Measurements from ENCODE around the gene HTATSF1. TPM values are rescaled to one million over a fixed set of nuclear protein-coding genes. Genes with fewer than 3 reads are reported as not detected.

HTATSF1 gene
- total and polyA plus RNA-seq, 12 donors: 36.7 to 77.8 (median 62.1) TPM

DNA sequence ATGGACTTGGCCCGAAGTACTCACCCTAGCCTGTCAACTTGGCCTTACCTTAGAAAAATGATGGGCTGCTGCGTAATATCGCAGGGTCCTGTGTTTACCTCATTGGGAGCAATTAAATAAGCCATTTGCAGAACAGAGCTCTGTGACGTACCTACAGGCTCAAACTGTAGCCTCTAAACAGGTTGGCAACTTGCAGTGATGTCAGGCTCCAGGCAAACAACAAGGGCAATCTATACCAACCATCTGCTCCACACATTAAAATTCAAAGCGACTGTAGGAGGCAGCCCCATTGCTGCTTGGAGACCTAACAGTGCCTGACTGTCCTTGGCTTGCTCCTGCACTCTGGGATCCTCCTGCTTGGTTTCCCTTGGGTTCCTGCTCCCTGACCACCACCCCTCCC, 51.8 kb downstream of the HTATSF1 start:
- no peak overlapping the region for H3K4me3 ChIP-seq
- peaks cover 0 to 27% (median 0%) of the 10 kb centered on the region in 7 donors for H3K27me3 ChIP-seq
- WGBS, 2 donors: 95 to 98% methylated on average over 5 of the region's 5 CpGs
- no peaks in the 10 kb centered on the region for H3K36me3 ChIP-seq
- H3K9me3 ChIP-seq: no peaks in the 10 kb centered on the region
- H3K27ac ChIP-seq: no peak overlapping the region
- TF ChIP-seq, protein P1, sequence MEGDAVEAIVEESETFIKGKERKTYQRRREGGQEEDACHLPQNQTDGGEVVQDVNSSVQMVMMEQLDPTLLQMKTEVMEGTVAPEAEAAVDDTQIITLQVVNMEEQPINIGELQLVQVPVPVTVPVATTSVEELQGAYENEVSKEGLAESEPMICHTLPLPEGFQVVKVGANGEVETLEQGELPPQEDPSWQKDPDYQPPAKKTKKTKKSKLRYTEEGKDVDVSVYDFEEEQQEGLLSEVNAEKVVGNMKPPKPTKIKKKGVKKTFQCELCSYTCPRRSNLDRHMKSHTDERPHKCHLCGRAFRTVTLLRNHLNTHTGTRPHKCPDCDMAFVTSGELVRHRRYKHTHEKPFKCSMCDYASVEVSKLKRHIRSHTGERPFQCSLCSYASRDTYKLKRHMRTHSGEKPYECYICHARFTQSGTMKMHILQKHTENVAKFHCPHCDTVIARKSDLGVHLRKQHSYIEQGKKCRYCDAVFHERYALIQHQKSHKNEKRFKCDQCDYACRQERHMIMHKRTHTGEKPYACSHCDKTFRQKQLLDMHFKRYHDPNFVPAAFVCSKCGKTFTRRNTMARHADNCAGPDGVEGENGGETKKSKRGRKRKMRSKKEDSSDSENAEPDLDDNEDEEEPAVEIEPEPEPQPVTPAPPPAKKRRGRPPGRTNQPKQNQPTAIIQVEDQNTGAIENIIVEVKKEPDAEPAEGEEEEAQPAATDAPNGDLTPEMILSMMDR (IDR thresholded peaks at IDR 0.05): no peak
- no peaks in the 10 kb centered on the region for H3K4me1 ChIP-seq
- intact Hi-C loops (cut with DNase I): loop anchor here in 1 of 10 donors (5.0 kb wide), 1 partner anchor 863 kb away; no protein-coding TSS in a partner anchor
- DNase-seq (no peak), ATAC-seq (no peak)

DNA sequence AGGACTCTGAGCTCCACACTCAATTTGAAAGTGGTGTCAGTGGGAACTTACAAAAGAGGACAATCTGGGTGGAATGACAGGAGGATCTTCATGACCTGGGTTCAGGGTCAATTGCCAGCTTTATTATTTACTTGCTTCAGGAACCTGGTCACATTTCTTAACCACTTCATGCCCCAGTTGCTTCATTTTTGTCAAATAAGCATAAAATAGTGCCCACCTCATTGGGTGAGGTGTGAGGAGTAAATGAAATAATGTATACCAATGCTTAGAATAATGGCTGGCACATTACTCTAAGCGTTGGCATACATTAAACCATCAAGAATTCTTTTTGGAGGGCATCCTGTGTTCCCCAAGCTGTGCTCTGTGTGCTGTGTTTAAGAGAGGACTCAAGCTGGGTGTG, 54.0 kb downstream of the HTATSF1 start:
- WGBS, 2 donors: 65 to 85% methylated on average over 1 of the region's 1 CpG
- H3K9me3 ChIP-seq: no peaks in the 10 kb centered on the region
- TF ChIP-seq, protein P1 (IDR thresholded peaks at IDR 0.05): no peak
- H3K27me3 ChIP-seq: peaks cover 0 to 36% (median 0%) of the 10 kb centered on the region in 7 donors
- no peaks in the 10 kb centered on the region for H3K36me3 ChIP-seq
- DNase-seq (no peak), ATAC-seq (no peak)
- intact Hi-C loops (cut with DNase I): no loop called here
- H3K27ac ChIP-seq: no peak overlapping the region
- no peaks in the 10 kb centered on the region for H3K4me1 ChIP-seq
- no peak overlapping the region for H3K4me3 ChIP-seq

DNA sequence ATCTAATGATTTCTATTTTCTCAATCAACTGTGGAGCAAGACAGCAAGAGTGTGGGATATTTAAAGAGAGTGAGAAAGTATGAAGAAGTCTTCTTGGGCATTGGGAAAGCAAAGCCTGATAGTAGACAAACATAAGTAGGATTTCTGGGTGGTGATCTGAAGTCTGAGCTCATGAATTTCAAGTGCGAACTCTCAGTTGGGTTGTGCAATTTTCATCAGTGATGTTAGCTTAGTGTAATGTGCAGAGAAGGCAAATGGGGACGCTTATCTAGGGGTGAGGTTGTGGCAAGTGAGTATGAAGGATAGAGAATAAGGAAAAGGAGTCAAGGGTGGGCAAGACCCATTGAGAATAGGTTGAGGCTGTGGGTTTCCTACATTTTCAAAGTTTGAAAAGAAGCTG, 58.3 kb downstream of the HTATSF1 start:
- 55 to 66% methylated on average over 2 of the region's 2 CpGs for WGBS, 2 donors
- intact Hi-C loops (cut with DNase I): no loop called here
- no peak overlapping the region for H3K4me3 ChIP-seq

More for the DNA sequence above, 58.3 kb downstream of the HTATSF1 start:
- Histone ChIP-seq H3K27ac (no peak overlapping the region), H3K27me3 (peaks cover 0 to 40% (median 0%) of the 10 kb centered on the region in 7 donors), H3K4me1 (no peaks in the 10 kb centered on the region), H3K9me3 (no peaks in the 10 kb centered on the region), H3K36me3 (no peaks in the 10 kb centered on the region)
- TF ChIP-seq, protein P1 (IDR thresholded peaks at IDR 0.05): no peak
- ATAC-seq (no peak), DNase-seq (no peak)

Small RNA genes within 50 kb of the gene (microRNA-seq; reads per million reads assigned to microRNA genes)
- gene MIR934: 0 reads per million in 2 donors

Other genes starting within 250 kb of the HTATSF1 start
- 10 to 100 TPM; 11.6 to 16.2 (median 14.5) TPM for gene MAP7D3, start 246.2 kb upstream of the HTATSF1 start, total RNA-seq
- 10 to 100 TPM in 1 of 2 donors, 1 to 10 TPM in 1; 8.1 to 12.5 TPM for gene MAP7D3, start 246.2 kb upstream of the HTATSF1 start, polyA plus RNA-seq
- under 1 TPM in 2 of 10 donors, not detected in 8; 0.02 to 0.09 TPM for gene ADGRG4, start 196.6 kb upstream of the HTATSF1 start, total RNA-seq
- gene ADGRG4, start 196.6 kb upstream of the HTATSF1 start, polyA plus RNA-seq: not detected
- gene BRS3, start 9.6 kb upstream of the HTATSF1 start, total RNA-seq: not detected
- gene BRS3, start 9.6 kb upstream of the HTATSF1 start, polyA plus RNA-seq: not detected
- not detected for gene VGLL1, start 34.6 kb downstream of the HTATSF1 start, total RNA-seq
- gene VGLL1, start 34.6 kb downstream of the HTATSF1 start, polyA plus RNA-seq: not detected
- gene CD40LG, start 150.6 kb downstream of the HTATSF1 start, total RNA-seq: under 1 TPM in 4 of 10 donors, not detected in 6; 0.21 to 0.67 (median 0.28) TPM
- gene CD40LG, start 150.6 kb downstream of the HTATSF1 start, polyA plus RNA-seq: under 1 TPM in 1 of 2 donors, not detected in 1; 0.06 TPM

All from heart right ventricle (tissue), 16 donors.